ENCODE data around the gene PDE6B.

DNA sequence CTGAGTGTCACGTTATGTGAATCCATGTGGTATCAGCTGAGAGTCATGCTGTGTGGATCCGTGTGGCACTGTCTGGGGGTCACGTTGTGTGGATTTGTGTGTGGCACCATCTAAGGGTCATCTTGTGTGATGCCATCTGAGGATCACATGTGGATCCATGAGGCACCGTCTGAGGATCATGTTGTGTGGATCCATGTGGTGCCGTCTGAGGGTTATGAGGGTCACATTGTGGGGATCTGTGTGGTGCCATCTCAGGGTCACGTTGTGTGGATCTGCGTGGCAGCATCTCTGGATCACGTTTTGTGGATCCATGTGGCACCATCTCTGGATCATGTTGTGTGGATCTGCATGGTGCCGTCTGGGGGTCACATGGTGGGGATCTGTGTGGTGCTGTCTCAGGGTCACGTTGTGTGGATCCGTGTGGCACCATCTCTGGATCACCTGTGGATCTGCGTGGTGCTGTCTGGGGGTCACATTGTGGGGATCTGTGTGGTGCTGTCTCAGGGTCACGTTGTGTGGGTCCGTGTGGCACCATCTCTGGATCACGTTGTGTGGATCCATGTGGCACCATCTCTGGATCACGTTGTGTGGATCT is 6.9 kb downstream of the PDE6B start:
- no peak for TF ChIP-seq REST (IDR thresholded peaks at IDR 0.05; ENCODE audit: insufficient read depth in 1 of 2, low read depth in 2 of 2, low read length in 2 of 2)
- TF ChIP-seq SIN3A (IDR thresholded peaks at IDR 0.05; ENCODE audit: borderline replicate concordance, insufficient read depth, low read length) = no peak
- no peak for TF ChIP-seq POLR2AphosphoS5 (IDR thresholded peaks at IDR 0.05; ENCODE audit: low read depth, low read length)
